IPS-NIHi11 (cell line): ENCODE measurements around the gene CHMP5.
A peak's percentile ranks its signal among the peaks of the same experiment; 100 is the strongest.
"Not testable (repeated sequence)": the region's sequence is repeated elsewhere in the genome, so short reads cannot be mapped to it uniquely, and the experiment has no call there.

Experiments used
- DNase-seq: peaks from one replicate; pipeline ENCODE4 v3.0.0; 2012; ENCODE audit warnings: mixed read lengths, low spot score

Gene CHMP5

GRCh38 chr9:33277484-33277883 is 12.6 kb downstream of the CHMP5 start:
- no peak for DNase-seq

- DNase-seq, result no peak
These were observed 20.7 kb downstream of the CHMP5 start for GRCh38 chr9:33285502-33285901.

- peak; percentile 63 for DNase-seq
These were observed 22.2 kb downstream of the CHMP5 start for GRCh38 chr9:33287087-33287490.

- DNase-seq, result no peak
These were observed 23.4 kb downstream of the CHMP5 start for GRCh38 chr9:33288235-33288634.

GRCh38 chr9:33288828-33289483 is 24.1 kb downstream of the CHMP5 start:
- no peak for DNase-seq

- DNase-seq, result no peak
These were observed 24.6 kb downstream of the CHMP5 start for GRCh38 chr9:33289496-33289895.

- no peak for DNase-seq
These were observed 25.0 kb downstream of the CHMP5 start for GRCh38 chr9:33289936-33290246.

- DNase-seq, result peak; percentile 99
These were observed 25.6 kb downstream of the CHMP5 start, which contains the start of gene NFX1 for GRCh38 chr9:33290247-33291030. NFX1 (plus strand) TSS chr9:33290516; CDS start chr9:33290573, 57 bp downstream.

GRCh38 chr9:33291031-33291397 is 26.2 kb downstream of the CHMP5 start:
- DNase-seq, result no peak

GRCh38 chr9:33291901-33292300 is 27.1 kb downstream of the CHMP5 start:
- DNase-seq, result no peak

GRCh38 chr9:33293782-33294181 is 28.9 kb downstream of the CHMP5 start:
- no peak for DNase-seq

- no peak for DNase-seq
These were observed 30.0 kb downstream of the CHMP5 start for GRCh38 chr9:33294670-33295432.

GRCh38 chr9:33295571-33295970 is 30.7 kb downstream of the CHMP5 start:
- no peak for DNase-seq

- no peak for DNase-seq
These were observed 32.6 kb downstream of the CHMP5 start for GRCh38 chr9:33297432-33297831.

- no peak for DNase-seq
These were observed 35.7 kb downstream of the CHMP5 start for GRCh38 chr9:33300546-33300945.

- no peak for DNase-seq
These were observed 39.5 kb downstream of the CHMP5 start for GRCh38 chr9:33304362-33304761.

GRCh38 chr9:33306037-33306436 is 41.2 kb downstream of the CHMP5 start:
- no peak for DNase-seq

- DNase-seq, result no peak
These were observed 42.2 kb downstream of the CHMP5 start for GRCh38 chr9:33307067-33307466.

- DNase-seq, result no peak
These were observed 45.1 kb downstream of the CHMP5 start for GRCh38 chr9:33309903-33310302.

GRCh38 chr9:33310748-33311147 is 45.9 kb downstream of the CHMP5 start:
- no peak for DNase-seq

- no peak for DNase-seq
These were observed 47.1 kb downstream of the CHMP5 start for GRCh38 chr9:33311953-33312352.

GRCh38 chr9:33315371-33315770 is 50.5 kb downstream of the CHMP5 start:
- DNase-seq, result no peak

- not testable (repeated sequence) for DNase-seq
These were observed 52.3 kb downstream of the CHMP5 start for GRCh38 chr9:33317136-33317535.
